Stimulated activated CD4-positive, alpha-beta T cell treated with anti-CD3 and anti-CD28 coated beads, Interleukin-1b, Interleukin-23, amount 100 ng/mL, for 48 hours (primary cell): ENCODE results near the gene ADIRF.
"Not testable (repeated sequence)": the region's sequence is repeated elsewhere in the genome, so short reads cannot be mapped to it uniquely, and the experiment has no call there.

Experiments
- DNase-seq: peaks from one replicate; pipeline ENCODE4 v3.0.0-alpha.2; 2020

The ADIRF gene

GRCh38 chr10:86946213-86947155, 21.8 kb upstream of the ADIRF start:
- no peak for DNase-seq

DNA sequence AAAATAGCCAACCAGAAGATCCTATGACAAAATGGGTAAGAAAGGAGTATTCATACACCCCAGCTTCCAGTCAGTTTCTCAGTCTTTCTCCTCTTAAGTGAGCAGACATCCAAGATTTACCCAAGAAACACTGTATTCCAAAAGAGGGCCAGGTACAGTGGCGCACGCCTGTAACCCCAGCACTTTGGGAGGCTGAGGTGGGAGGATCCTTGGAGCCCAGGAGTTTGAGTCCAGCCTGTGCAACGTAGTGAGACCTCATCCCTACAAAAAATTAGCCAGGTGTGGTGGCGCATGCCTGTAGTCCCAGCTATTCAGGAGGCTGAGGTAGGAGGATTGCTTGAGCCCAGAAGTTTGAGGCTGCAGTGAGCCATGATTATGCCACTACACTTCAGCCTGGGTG, 20.5 kb upstream of the ADIRF start:
- DNase-seq: not testable (repeated sequence)

GRCh38 chr10:86950349-86950748, 17.9 kb upstream of the ADIRF start:
- DNase-seq: no peak

DNA sequence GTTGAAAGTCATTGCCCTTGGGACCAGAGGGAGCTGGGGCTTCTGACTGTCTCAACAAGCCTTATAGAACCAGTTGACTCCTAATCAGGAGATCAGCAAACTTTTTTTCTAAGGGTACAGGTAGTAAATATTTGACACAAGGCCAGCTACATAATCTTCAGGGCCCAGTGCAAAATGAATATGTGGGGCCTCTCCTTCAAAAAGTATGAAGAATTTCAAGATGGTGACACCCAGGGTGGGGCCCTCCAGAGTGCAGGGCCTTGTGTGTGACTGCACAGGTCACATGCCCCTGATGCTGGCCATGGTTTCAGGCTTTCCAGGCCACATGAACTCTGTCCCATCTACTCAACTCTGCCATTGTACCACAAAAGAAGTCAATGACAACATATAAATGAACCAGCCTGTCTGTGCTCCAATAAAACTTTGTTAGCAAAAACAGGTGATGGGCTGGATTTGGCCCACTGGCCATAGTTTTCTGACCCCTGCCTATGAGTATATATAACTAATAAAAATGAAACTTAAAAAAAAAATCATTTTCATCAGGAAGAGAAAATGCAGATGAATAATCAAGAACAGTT, 17.0 kb upstream of the ADIRF start:
- DNase-seq: no peak

DNA sequence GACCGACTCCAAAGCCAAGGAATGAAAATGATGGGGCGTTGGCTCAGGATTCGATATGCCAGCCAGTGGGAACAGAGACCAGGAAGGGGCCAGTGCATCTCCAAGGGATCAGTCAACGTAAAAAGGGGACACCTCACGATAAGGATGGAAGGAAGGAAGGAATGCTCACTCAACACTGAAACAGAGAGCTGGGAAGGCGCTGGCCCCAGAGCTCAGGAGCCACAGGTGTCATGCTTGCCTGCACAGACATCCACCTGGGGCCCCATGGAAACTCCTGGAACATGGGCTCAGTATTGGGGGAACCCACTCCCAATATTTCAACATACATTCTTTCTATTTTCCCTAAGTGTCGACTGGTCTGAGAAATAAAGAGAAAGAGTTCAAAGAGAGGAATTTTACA, 16.2 kb upstream of the ADIRF start:
- DNase-seq: no peak

GRCh38 chr10:86952697-86953096, 15.6 kb upstream of the ADIRF start:
- not testable (repeated sequence) for DNase-seq

DNA sequence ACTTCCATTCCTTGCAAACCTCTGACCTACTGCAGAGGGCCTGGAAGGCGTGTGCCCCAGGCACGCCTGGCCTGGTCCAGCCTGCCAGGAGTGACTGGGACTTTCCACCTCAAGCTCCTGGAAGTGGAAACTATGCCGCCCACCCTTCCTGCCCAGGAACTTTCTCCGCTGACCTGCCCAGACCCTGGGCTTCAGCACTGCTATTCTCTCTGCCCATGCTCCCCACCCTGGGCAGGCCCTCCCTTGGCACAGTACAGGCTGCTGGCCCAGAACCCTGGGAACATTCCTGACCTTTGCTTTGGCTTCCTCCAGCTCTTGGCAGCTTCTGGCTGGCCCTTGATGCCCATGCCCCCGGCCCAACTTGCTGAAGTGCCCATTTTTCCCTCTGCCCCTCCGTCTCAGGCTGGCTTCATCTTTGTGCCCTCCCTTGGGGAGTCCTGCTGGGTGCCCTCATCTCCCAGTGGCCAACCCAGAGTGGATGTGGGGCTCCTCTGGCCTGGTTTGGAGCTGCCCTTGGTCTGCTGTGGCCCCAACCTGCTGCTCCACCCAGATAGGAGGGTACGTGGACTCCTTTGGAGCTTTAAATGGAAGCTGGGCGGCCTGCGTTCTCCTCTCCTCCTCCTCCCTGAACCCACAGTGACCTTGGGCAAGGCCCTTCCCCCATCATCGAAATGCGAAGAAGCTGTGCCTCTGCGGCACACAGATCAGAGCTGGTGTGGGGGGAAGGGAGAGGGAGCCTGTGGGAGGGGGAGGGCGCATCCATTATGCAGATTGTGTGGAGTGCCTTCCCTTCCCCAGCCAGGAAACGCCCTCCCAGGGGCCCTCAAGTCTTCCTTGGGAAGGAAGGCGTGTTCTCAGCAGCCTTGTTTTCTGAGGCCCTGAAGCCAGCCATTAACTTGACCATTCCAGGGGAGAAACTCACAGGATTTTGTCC, 14.3 kb upstream of the ADIRF start:
- no peak for DNase-seq

GRCh38 chr10:86954681-86955500, 13.4 kb upstream of the ADIRF start:
- DNase-seq: no peak

GRCh38 chr10:86955501-86956194, 12.6 kb upstream of the ADIRF start:
- DNase-seq: no peak

DNA sequence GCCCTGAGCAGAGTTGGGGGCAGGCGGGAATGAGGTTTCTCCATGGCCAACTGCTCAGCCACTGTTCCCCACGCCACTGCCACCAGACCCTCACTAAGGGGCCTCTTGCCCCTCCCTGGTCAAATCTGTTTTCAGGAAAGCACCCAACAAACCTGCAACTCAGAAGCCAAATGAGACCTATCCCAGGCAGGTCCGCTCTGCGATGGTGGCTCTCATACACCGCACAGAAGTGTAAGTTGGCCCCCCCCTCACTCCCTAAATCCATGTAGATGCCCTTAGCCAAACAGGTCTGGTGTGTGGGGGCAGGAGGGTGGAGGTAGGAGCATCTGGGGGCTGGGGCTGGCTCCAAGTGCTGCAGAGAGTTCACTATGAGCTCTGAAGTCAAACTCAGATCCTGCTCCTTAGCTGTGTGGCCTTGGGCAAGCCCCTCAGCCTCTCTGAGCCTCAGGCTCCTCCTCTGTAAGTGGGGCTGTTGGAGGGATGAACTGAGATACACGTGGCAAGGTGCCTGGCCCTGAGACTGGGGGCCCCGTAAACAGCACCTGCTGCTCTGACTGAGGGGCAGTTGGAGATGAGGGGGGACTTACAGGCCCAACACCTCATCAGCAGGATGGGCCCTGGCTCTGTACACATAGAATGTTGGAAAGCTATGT, 12.0 kb upstream of the ADIRF start:
- no peak for DNase-seq

DNA sequence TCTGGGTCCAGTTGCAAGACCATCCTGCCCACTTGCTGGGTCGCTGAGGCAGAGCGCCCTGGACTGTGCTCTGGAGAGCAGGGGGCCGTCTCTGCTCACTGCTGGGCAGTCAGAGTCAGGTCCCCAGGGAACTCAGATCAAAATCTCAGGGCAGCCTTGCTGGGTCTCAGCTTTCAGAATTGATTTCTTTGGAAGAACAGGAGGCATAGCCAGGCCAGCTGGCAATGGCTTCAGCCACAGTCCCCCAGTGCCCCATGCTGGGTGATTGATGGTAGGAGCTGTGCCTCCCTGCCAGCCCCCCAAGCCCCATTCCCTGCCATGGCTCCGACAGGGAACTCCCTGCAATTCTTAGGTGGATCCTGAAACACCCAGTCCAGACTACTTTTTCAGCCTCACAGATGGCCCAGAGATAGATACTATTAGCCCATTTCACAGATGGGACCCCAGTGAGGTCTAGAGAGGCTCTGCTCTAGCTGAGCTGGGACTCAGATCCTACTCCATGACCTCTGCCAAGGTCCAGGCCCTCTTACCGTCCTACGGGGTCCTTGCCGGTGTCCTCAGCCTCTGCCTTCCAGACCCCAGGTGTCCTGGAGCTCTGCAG, 11.3 kb upstream of the ADIRF start:
- DNase-seq: no peak

DNA sequence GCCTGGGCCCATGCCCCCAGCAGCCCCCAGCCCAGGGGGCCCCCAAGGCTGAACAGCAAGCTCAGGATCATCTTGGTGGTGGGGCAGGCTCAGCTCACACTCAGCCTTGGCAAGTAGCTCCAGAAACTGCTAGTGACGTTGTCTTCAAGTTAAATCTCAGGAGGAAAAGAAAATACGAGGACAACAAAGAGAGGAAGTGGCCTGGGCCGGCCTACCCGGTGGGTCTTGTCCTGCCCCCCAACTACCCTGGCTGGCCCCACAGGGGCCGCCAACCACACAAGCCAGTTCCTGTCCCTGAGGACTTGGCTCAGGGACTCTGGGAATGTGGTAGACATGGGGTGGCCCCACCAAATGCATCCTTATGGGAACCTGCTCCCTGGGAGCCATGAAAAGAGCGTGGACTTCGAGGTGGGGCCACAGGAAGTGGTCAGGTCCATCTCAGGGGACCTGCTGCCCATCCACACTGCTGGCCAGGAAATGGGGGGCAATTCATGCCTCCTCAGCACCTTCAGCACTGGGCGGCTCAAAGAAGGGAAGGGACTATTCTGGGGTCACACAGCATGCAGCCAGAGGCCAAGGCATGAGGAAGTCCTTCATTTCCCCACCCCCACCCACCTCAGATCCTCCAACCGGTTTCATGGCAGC, 10.7 kb upstream of the ADIRF start, which contains the start of gene MMRN2:
TSS of gene MMRN2 (minus strand) at position 145 of the 645 bp plus-strand sequence. CDS start at position 71, 74 bp downstream.
- no peak for DNase-seq

DNA sequence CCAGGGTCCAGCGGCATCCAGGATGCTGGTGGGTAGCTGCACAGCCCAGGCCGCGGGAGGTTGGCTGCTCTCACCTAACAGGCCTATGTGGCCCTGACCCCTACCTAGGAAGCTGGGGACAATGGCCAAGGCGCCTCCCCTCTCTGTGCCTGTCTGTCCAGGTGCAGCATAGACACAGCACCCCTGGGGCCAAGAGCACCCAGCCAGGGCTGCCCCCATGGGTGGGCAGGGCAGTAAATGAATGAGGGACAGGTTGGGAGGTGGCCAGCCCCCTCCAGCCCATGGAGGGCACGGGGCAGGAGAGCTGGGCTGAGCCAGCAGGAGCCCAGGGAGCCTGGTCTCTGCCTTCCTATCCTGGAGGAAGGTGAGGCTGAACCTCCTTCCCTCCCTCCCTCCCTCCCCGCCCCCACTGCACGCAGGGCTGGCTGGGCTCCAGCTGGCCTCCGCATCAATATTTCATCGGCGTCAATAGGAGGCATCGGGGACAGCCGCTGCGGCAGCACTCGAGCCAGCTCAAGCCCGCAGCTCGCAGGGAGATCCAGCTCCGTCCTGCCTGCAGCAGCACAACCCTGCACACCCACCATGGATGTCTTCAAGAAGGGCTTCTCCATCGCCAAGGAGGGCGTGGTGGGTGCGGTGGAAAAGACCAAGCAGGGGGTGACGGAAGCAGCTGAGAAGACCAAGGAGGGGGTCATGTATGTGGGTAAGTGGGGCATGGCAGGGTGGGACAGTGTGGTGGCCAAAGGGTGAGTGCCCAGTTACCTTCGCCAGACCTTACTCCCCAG, 10.0 kb upstream of the ADIRF start, which contains the start of gene SNCG:
TSS of gene SNCG (plus strand) at position 484 of the 785 bp plus-strand sequence. CDS start at position 583, 99 bp downstream.
- DNase-seq: no peak

- no peak for DNase-seq
Observed at GRCh38 chr10:86958901-86959736, 9.2 kb upstream of the ADIRF start.

GRCh38 chr10:86959737-86960002, 8.6 kb upstream of the ADIRF start:
- no peak for DNase-seq

- peak; percentile 53 for DNase-seq
Observed at GRCh38 chr10:86960003-86960862, 8.0 kb upstream of the ADIRF start.

- DNase-seq: no peak
Observed at GRCh38 chr10:86960863-86961434, 7.3 kb upstream of the ADIRF start.
